ENCODE results near the gene ZNF598. TPM values are rescaled to one million over a fixed set of nuclear protein-coding genes. Genes with fewer than 3 reads are reported as not detected.

Gene ZNF598
- total RNA-seq, 1 experiment from 2014 or later, result 44.4 TPM

- Histone ChIP-seq H3K4me3 (ENCODE audit: low read length) (peak overlapping the region; percentile 94), H3K9ac (ENCODE audit: low read length) (peak overlapping the region; percentile 97), H3K27ac (ENCODE audit: low read length) (peak overlapping the region; percentile 64), H2AFZ (ENCODE audit: low read length) (no peak overlapping the region), H3K4me1 (ENCODE audit: insufficient read depth, low read length) (peaks cover 25% of the 10 kb centered on the region), H3K36me3 (ENCODE audit: low read depth, low read length) (peaks cover 3% of the 10 kb centered on the region; the same call in 1 of the 2 replicates), H4K20me1 (ENCODE audit: low read length) (peaks cover 27% of the 10 kb centered on the region), H3K79me2 (ENCODE audit: low read length) (peaks cover 65% of the 10 kb centered on the region), H3F3A (ENCODE audit: low read length, unreplicated experiment) (no peaks in the 10 kb centered on the region), H3K9me3 (ENCODE audit: low read length) (no peaks in the 10 kb centered on the region), H3K9me2 (replicated peaks; ENCODE audit: low read length) (no peaks in the 10 kb centered on the region), H3K27me3 (ENCODE audit: low read length) (no peaks in the 10 kb centered on the region), H3K4me2 (ENCODE audit: low read length) (peak overlapping the region; percentile 91)
- intact Hi-C loops (cut with micrococcal nuclease), result no loop called here
- no TSS peak for BruUV-seq (replicated peaks)
- DNase-seq (peak; percentile 22), ATAC-seq (no peak)
- CTCF ChIA-PET, result interaction anchor here (1.3 kb wide), 1 partner anchor 14 kb away, joined by 20 read pairs; no protein-coding TSS in a partner anchor
- TF ChIP-seq EZH2 (IDR thresholded peaks at IDR 0.05; ENCODE audit: low read length, unreplicated experiment), result no peak
- TF ChIP-seq, protein P1, sequence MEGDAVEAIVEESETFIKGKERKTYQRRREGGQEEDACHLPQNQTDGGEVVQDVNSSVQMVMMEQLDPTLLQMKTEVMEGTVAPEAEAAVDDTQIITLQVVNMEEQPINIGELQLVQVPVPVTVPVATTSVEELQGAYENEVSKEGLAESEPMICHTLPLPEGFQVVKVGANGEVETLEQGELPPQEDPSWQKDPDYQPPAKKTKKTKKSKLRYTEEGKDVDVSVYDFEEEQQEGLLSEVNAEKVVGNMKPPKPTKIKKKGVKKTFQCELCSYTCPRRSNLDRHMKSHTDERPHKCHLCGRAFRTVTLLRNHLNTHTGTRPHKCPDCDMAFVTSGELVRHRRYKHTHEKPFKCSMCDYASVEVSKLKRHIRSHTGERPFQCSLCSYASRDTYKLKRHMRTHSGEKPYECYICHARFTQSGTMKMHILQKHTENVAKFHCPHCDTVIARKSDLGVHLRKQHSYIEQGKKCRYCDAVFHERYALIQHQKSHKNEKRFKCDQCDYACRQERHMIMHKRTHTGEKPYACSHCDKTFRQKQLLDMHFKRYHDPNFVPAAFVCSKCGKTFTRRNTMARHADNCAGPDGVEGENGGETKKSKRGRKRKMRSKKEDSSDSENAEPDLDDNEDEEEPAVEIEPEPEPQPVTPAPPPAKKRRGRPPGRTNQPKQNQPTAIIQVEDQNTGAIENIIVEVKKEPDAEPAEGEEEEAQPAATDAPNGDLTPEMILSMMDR (conservative IDR thresholded peaks at IDR 0.05; ENCODE audit: low read depth, low read length), result no peak
- TF ChIP-seq EZH2phosphoT487 (IDR thresholded peaks at IDR 0.05; ENCODE audit: borderline replicate concordance, low read length), result no peak
- POLR2A ChIA-PET (ENCODE audit: unreplicated experiment), result interaction anchor here (0.6 kb wide), 1 partner anchor 14 kb away, joined by 9 read pairs; no protein-coding TSS in a partner anchor
Measured at GRCh38 chr16:2008631-2009163, 924 bp downstream of the ZNF598 start.

GRCh38 chr16:2008009-2008526 lies 1.6 kb downstream of the ZNF598 start:
- Histone ChIP-seq H3K4me3 (ENCODE audit: low read length) (peak overlapping the region; percentile 94), H4K20me1 (ENCODE audit: low read length) (peaks cover 33% of the 10 kb centered on the region), H3K9me2 (replicated peaks; ENCODE audit: low read length) (no peaks in the 10 kb centered on the region), H3K36me3 (ENCODE audit: low read depth, low read length) (peaks cover 3% of the 10 kb centered on the region; the same call in 1 of the 2 replicates), H3K9ac (ENCODE audit: low read length) (peak overlapping the region; percentile 97), H3K27me3 (ENCODE audit: low read length) (no peaks in the 10 kb centered on the region), H3K4me1 (ENCODE audit: insufficient read depth, low read length) (peaks cover 25% of the 10 kb centered on the region), H3K4me2 (ENCODE audit: low read length) (peak overlapping the region; percentile 91), H3F3A (ENCODE audit: low read length, unreplicated experiment) (no peaks in the 10 kb centered on the region), H3K9me3 (ENCODE audit: low read length) (no peaks in the 10 kb centered on the region), H3K79me2 (ENCODE audit: low read length) (peaks cover 71% of the 10 kb centered on the region), H2AFZ (ENCODE audit: low read length) (no peak overlapping the region), H3K27ac (ENCODE audit: low read length) (peak overlapping the region; percentile 64)
- BruUV-seq (replicated peaks), result TSS peak; percentile 68
- DNase-seq (peak; percentile 82), ATAC-seq (peak; percentile 60)
- POLR2A ChIA-PET (ENCODE audit: unreplicated experiment), result interaction anchor here (0.6 kb wide), 2 partner anchors 15 to 24 kb away, joined by 4 to 9 read pairs; partner anchors contain the start of gene GFER
- TF ChIP-seq, protein P1 (conservative IDR thresholded peaks at IDR 0.05; ENCODE audit: low read depth, low read length), result no peak
- 0 out of 2 replicates have a peak, but pooled peaks have one; percentile 48 for TF ChIP-seq EZH2phosphoT487 (IDR thresholded peaks at IDR 0.05; ENCODE audit: borderline replicate concordance, low read length)
- CTCF ChIA-PET, result interaction anchor here (1.3 kb wide), 1 partner anchor 15 kb away, joined by 20 read pairs; no protein-coding TSS in a partner anchor
- intact Hi-C loops (cut with micrococcal nuclease), result no loop called here

Data from PC-3 (cell line).